Subcutaneous adipose tissue (tissue), 4 donors: ENCODE data around the gene DIPK1B. TPM values are rescaled to one million over a fixed set of nuclear protein-coding genes. Genes with fewer than 3 reads are reported as not detected.

Experiments
- CTCF ChIP-seq: fragments of 450-650 bp; IDR thresholded peaks from one replicate; pipeline ENCODE4 v1.5.1; 2016; ENCODE audit warnings: low read depth, mild to moderate bottlenecking, control low read depth, antibody characterized with exemption, moderate library complexity
- total RNA-seq, 4 donors: library from RNA; depleted of rRNA; stranded (reverse); fragments of >200 nt; gene quantifications; one replicate each; pipeline ENCODE4 v1.1.0, GENCODE V29; 2016

The DIPK1B gene
- 1 to 10 TPM; 1.9 to 7.9 (median 5.6) TPM for total RNA-seq

GRCh38 chr9:136711751-136712689 lies at the start of gene DIPK1B:
Gene DIPK1B, plus strand, starts transcription at chr9:136712572. Its CDS starts 94 bp downstream, at chr9:136712666.
- no peak for TF ChIP-seq CTCF

- no peak for TF ChIP-seq CTCF
Measured at GRCh38 chr9:136662656-136663581, 49.5 kb upstream of the DIPK1B start, which contains the start of gene EGFL7. Gene EGFL7, plus strand, starts transcription at chr9:136662916. Its CDS starts 5,367 bp downstream, at chr9:136668283.

GRCh38 chr9:136664000-136664915 lies 48.1 kb upstream of the DIPK1B start:
- TF ChIP-seq CTCF: no peak

GRCh38 chr9:136665111-136665703 lies 47.2 kb upstream of the DIPK1B start:
- TF ChIP-seq CTCF: no peak

GRCh38 chr9:136665704-136666371 lies 46.5 kb upstream of the DIPK1B start:
- TF ChIP-seq CTCF: no peak
